Hematopoietic multipotent progenitor cell (in vitro differentiated cells): ENCODE measurements around the gene AKR1B1. TPM values are rescaled to one million over a fixed set of nuclear protein-coding genes. Genes with fewer than 3 reads are reported as not detected.

Source experiments
- DNase-seq, 3 donors: peaks; one replicate each; pipeline ENCODE4 v3.0.0-alpha.2; 2011 to 2015; ENCODE audit warnings: low read depth in 2 of 3, low spot score in 2 of 3
- total RNA-seq: library from RNA; depleted of rRNA; stranded (reverse); fragments of >200 nt; gene quantifications from one replicate; pipeline ENCODE4 v1.2.3, GENCODE V29; 2012

The AKR1B1 gene
- total RNA-seq, 1 donor: 54.9 TPM

GRCh38 chr7:134446923-134447322, 12.0 kb downstream of the AKR1B1 start:
- DNase-seq: no peak

GRCh38 chr7:134446446-134446845, 12.5 kb downstream of the AKR1B1 start:
- no peak for DNase-seq

- no peak for DNase-seq
Measured at GRCh38 chr7:134444961-134445315, 14.0 kb downstream of the AKR1B1 start.

GRCh38 chr7:134444198-134444960, 14.5 kb downstream of the AKR1B1 start:
- DNase-seq: no peak

GRCh38 chr7:134443396-134444070, 15.4 kb downstream of the AKR1B1 start:
- DNase-seq: no peak

GRCh38 chr7:134442441-134443220, 16.3 kb downstream of the AKR1B1 start:
- DNase-seq: no peak

- no peak for DNase-seq
Measured at GRCh38 chr7:134441264-134441663, 17.6 kb downstream of the AKR1B1 start.

GRCh38 chr7:134440476-134440875, 18.4 kb downstream of the AKR1B1 start:
- no peak for DNase-seq

- DNase-seq: no peak
Measured at GRCh38 chr7:134440067-134440466, 18.8 kb downstream of the AKR1B1 start.

GRCh38 chr7:134438946-134439345, 20.0 kb downstream of the AKR1B1 start:
- no peak for DNase-seq

GRCh38 chr7:134435161-134435920, 23.6 kb downstream of the AKR1B1 start:
- DNase-seq: no peak

GRCh38 chr7:134434701-134435100, 24.2 kb downstream of the AKR1B1 start:
- DNase-seq: no peak

GRCh38 chr7:134433430-134433829, 25.5 kb downstream of the AKR1B1 start:
- no peak for DNase-seq

GRCh38 chr7:134432296-134433152, 26.4 kb downstream of the AKR1B1 start:
- peak; percentile 49 to 93 (median 85) for DNase-seq

- no peak for DNase-seq
Measured at GRCh38 chr7:134431815-134432214, 27.1 kb downstream of the AKR1B1 start.

GRCh38 chr7:134429481-134429880, 29.4 kb downstream of the AKR1B1 start:
- DNase-seq: no peak

GRCh38 chr7:134428942-134429341, 30.0 kb downstream of the AKR1B1 start:
- no peak for DNase-seq

- DNase-seq: no peak
Measured at GRCh38 chr7:134427896-134428295, 31.0 kb downstream of the AKR1B1 start.

GRCh38 chr7:134425777-134426176, 33.1 kb downstream of the AKR1B1 start:
- DNase-seq: no peak

GRCh38 chr7:134422638-134423037, 36.3 kb downstream of the AKR1B1 start:
- DNase-seq: no peak
